Forelimb muscle (tissue), 1 donor: ENCODE results near the gene ALDH3B2. TPM values are rescaled to one million over a fixed set of nuclear protein-coding genes. Genes with fewer than 3 reads are reported as not detected.
"Not testable (repeated sequence)": the region's sequence is repeated elsewhere in the genome, so short reads cannot be mapped to it uniquely, and the experiment has no call there.

ENCODE experiments used
- DNase-seq: peaks from one replicate; pipeline ENCODE4 v3.0.0-alpha.2; 2013; ENCODE audit warnings: low read depth
- polyA plus RNA-seq: library from polyadenylated mRNA; unstranded; fragments of 120-200 nt; gene quantifications from one replicate; pipeline ENCODE4 v1.2.1, GENCODE V29; 2013; ENCODE audit not compliant: insufficient read length

Gene ALDH3B2
- polyA plus RNA-seq, 1 donor: not detected

DNA sequence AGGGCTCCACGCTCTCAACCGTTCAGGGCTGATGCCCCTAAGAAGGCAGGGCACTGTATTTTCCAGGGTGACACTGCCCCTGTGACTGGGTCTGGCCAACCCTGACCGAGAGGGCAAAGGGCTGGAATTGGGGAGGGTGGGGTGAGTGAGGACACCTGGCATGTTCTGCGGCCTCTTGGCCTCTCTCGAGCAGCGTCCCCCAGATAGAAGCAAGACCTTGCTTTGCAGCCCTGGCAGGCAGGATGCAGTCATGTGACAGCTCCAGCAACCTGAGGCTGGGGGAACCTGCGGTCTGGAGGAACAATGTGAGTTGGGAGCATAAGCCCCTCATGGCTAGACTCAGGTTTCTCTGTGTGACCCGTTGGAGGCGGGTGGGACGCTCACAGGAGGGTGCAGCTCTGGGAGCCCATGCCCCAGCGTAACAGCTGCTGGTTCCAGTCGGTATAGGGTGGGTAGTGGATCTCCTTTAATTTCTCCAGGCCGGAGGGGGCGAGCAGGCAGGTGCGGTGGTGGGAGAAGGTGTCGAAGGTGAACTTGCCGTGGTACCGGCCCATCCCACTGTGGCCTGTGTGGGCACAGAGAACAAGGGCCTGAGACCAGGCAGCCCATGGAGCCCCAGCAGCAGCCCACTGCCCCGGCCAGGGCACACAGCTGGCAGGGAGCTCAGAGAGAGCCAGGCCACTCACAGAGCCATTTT is 11.4 kb downstream of the ALDH3B2 start:
- no peak for DNase-seq

DNA sequence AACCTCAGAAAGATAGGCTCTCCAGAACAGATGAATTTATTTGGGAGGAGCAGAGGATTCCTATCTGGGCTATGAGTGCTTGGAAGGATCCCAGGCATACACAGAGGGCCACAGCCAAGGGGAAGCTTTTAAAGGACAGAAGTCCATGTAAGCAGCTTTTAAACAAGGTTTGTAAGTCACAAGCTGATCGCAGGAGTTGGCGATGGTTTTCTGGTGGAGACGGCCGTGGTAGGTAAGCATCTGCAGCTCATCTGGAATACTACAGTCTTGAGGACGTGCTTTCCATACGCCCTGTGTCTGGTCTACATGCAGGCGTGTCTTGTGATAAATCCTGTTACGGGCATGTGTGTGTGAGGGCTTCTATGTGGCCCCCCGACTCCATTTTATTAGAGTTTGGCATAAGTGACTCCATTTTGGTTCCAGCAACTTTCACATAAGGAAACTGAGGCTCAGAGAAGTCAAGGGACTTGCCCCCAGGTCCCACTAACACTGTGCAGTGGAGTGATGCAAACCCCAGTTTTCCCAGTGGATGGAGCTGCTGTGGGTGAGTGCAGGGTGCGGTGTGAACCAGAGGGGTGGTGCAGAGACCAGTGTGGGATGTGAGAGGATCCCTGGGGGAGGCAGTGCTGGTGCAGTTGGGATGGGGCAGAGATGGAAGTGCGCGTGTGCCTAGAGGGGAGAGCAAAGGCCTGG is 12.1 kb downstream of the ALDH3B2 start:
- DNase-seq: no peak

DNA sequence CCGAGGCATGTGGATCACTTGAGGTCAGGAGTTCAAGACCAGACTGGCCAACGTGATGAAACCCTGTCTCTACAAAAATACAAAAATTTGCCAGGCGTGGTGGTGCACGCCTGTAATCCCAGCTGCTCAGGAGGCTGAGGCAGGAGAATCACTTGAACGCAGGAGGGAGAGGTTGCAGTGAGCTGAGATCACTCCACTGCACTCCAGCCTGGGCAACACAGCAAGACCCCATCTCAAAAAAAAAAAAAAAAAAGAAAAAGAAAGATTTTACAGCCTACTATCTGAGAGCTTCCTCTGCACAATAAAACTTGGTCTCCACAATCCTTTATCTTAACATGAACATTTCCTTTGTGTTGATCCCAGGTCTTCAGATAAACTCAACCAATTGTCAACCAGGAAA is 13.7 kb downstream of the ALDH3B2 start:
- DNase-seq: not testable (repeated sequence)

DNA sequence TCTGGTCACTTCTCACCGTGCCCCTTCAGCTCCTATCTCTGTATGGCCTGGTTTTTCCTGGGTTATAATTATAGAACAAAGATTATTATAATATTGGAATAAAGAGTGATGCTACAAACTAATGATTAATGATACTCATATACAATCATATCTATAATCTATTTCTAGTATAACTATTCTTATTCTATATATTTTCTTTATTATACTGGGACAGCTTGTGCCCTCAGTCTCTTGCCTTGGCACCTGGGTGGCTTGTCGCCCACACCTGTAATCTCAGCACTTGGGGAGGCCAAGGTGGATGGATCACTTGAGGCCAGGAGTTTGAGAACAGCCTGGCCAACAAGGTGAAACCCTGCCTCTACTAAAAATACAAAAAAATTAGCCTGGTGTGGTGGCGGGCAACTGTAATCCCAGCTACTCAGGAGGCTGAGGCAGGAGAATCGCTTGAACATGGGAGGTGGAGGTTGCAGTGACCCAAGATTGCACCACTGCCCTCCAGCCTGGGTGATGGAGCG is 14.7 kb downstream of the ALDH3B2 start:
- DNase-seq: not testable (repeated sequence)

DNA sequence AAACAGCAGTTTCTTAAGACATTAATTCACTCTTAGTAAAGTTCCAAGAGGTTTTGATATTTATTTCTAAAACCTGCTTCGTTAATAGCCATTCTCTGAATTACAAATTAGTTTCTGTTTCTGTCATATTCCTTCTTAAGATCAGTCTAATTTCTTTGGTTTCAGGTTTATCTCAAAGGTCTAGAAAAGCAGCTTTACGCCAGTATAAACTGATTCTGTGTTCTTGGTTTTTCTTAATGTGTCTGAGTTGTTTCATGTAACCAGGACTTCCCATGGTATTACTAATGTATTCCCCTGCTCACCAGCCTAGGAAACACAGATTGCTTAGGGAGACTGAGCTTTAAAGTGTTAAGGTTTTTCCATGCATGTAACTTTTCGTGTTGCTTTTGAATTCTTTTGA is 17.1 kb downstream of the ALDH3B2 start:
- DNase-seq: no peak

DNA sequence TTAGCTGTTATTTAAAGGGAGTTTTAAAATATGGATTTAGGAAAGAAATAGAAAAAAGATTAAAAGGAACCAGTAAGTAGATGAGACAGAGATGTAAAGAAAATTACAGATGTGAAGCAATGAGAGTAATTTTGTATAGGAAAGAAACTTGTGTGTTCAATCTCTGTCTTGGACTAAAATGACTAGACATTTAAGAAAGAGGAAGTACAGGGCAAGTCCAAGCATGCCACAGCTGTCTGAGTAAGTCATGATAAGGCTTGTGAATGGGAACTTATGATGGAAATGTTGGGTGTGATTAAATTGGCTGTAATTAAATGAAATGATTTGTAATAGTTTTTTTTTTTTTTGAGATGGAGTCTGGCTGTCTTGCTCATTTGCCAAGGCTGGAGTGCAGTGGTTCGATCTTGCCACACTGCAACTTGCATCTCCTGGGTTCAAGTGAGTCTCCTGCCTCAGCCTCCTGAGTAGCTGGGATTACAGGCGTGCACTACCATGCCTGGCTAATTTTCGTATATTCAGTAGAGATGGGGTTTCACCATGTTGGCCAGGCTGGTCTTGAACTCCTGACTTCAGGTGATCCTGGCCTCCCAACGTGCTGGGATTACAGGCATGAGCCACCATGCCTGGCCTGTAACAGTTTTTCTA is 18.0 kb downstream of the ALDH3B2 start:
- DNase-seq: no peak

DNA sequence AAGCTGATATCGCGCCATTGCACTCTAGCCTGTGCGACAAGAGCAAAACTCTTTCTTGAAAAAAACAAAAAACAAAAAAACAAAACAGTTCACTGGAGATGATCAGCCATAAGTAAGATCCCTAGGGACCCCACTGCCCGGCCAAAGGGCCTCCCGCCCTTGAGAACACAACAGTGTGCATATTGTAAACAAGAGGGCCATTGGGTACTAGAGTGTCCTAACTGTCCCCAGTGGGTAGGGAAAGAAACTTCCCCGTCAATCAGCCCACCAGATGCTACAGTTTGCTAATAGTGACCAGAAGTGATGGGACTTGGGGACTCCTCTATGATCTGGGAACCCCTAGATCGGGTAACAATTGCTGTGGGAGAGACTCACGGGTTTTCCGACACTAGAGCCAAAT is 20.2 kb downstream of the ALDH3B2 start:
- no peak for DNase-seq

DNA sequence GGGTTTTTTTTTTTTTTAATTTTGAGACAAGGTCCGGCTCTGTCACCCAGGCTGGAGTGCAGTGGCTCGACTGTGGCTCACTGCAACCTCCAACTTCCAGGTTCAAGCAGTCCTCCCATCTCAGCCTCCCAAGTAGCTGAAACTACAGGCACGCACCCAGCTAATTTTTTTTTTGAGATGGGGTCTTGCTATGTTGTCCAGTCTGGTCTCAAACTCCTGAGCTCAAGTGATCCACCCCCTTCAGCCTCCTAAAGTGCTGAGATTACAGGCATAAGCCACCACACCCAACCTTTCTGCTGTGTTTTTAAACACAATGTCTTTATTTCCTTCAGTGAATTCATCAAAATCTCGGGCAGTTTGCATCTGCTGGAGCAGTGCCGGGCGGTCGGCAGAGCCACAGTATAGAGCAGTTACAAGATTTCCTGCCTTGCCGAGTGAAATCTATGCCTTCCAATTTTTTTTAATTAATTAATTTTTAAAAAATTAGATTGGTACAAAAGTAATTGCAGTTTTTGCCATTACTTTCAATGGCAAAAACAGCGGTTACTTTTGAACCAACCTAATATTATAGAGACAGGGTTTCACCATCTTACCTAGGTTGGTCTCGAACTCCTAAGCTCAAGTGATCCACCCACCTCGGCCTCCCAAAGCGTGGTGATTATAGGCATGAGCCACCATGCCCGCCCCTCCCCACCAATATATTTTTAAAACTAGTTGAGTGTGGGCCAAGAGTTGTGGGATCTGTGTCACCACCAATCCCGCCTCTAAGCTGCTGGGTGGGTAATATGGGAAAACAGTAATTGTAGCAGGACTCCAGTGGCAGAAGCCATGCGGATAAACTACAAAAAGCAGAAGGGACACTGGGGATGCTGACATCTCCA is 21.2 kb downstream of the ALDH3B2 start:
- DNase-seq: no peak

DNA sequence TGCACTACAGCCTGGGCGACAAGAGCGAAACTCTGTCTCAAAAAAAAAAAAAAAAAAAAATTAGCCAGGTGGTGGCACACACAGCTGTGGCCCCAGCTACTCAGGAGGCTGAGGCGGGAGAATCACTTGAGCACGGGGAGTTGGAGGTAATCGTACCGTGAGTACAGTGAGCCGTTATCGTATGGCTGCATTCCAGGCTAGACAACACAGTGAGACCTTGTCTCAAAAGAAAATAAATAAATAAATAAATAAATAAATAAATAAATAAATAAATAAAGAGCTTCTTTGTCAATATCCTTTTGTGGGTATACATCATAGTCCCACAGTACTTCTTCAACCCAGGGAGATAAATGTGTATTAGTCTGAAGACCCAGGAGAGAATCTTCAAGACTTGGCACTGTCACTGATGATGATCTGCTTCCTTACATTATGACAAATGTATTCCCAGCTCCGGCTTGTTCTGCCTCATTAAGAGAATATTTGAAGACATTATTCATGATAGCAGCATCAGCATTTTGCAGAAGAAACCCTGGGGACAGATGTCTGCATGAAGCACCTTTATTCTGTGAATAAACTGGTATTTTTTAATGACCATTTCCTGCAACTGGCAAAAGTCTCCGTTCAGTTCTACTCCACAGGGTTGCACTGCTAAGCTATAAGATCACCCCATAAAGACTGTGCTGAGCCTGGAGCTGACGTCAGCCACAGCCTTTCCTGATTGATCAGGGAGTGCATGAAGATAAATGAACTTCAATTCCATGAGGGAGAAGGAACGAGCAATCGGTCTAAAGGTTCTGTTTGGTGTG is 22.2 kb downstream of the ALDH3B2 start:
- no peak for DNase-seq

DNA sequence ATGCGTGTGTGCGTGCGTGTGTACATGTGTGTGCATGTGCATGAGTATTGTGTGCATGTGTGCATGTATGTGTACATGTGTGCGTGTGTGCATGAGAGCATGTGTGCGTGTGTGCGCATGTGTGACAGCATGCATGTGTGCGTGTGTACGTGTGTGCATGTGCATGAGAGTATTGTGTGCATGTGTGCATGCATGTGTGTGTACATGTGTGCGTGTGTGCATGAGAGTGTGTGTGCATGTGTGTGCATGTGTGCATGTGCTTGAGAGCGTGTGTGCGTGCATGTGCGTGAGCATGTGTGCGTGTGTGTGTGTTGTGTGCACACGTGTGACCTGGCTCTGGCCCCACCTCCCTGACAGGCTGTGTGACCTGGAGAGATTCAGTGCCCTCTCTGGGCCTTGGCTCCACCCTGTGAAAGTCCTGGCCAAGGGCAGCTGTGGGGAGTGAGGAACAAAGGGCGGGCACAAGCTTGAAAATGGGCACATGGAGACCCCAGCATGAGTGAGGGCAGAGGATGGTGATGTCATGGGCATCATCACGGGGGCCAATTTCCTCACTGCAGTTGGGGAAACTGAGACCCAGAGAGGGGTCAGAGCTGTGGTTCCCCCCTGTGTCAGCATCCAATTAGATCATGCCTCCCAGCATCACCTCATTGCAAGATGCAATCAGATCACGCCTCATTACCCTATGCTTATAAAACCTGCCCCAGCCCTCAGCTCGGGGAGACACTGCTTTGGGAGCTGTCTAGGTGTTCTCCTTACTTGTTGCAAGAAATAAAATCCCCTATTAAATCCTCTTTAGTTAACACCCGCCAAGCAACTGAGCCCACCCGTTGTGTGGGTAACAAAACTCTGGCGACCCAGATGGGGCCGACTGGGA is 24.6 kb downstream of the ALDH3B2 start:
- no peak for DNase-seq

DNA sequence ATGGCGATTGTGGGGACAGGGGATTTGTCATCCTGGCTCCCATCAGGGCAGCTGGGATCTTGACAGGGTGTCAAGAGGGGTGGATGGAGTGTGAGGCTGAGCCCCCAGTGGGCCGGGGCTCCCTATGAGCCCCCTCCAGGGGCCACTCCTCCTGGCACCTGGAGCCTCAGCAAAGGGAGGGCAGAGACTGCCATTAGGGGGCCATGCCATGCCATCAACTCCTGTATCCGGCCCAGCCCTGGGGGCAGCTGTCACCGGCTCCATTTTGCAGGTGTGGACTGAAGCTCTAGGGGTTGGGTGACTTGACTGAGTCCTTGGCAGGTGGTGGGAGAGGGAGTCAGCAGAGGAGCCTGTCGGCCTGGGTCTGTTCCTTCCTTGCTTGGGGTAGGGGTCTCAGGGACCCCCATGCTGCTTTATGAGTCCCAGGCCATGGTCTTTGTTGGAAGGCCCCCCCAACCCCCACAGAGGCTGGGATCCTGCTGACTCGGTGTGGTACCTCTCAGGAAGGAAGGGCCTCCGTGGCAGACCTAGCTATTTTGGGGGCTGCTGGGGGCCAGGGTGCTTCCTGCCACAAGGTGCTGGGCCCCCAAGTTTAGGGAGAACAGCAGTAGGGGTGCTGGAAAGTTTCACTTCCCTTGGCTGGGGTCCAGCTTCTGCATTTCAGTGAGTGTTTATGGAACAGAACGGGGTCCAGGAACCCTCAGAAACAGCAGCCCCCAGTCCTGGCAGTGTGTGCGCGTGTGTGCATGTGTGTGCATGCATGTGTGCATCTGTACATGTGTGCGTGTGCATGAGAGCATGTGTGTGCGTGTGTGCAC is 25.4 kb downstream of the ALDH3B2 start:
- no peak for DNase-seq

DNA sequence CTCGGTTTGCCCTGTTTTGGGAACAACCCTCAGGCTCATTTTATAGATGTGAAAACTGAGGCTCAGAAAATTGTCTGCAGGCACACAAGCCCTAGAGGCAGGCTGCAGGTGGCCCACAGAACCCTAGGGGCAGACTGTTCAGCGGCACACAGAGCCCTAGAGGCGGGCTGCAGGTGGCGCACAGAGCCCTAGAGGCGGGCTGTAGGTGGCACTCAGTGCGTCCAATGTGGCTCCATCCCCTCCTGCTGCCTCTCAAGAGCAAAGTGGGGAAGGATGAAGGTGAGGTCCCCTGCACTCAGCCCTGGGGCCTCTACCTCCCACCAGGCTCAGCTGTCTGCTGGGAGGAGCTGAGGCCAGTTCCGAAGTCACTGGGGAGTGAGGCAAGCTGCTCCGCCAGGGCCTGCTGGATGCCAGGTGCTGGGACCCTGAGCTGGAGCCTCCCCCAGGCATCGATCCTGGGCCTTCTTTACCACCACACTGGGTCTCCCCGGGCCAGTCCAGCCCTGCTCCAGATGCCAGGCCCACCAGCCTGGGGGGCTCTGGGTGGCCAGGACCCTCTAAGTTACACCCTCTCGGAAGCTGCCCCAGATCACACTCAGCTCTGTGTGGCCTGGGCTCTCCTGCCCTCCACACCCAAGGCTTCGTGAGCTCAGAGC is 26.2 kb downstream of the ALDH3B2 start:
- DNase-seq: no peak

DNA sequence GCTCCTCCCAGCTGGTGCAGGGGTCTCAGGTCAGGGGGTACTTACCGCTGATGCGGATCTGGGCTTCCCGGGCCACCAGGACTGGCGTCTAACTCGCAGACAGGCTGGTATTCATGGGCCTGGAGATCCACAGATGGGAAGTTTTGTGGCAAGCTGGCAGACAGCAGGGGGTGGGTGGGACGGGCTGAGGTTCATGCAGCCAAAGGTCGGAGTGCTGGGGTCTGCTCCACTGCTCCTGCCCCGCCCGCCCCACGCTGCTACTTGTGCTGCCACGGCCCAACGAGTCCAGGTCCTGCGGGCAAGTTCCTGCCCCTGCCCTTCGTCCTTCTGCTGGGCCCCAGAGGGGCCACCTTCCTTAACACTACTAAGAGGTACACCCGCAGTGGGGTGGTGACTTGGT is 27.0 kb downstream of the ALDH3B2 start:
- DNase-seq: no peak

DNA sequence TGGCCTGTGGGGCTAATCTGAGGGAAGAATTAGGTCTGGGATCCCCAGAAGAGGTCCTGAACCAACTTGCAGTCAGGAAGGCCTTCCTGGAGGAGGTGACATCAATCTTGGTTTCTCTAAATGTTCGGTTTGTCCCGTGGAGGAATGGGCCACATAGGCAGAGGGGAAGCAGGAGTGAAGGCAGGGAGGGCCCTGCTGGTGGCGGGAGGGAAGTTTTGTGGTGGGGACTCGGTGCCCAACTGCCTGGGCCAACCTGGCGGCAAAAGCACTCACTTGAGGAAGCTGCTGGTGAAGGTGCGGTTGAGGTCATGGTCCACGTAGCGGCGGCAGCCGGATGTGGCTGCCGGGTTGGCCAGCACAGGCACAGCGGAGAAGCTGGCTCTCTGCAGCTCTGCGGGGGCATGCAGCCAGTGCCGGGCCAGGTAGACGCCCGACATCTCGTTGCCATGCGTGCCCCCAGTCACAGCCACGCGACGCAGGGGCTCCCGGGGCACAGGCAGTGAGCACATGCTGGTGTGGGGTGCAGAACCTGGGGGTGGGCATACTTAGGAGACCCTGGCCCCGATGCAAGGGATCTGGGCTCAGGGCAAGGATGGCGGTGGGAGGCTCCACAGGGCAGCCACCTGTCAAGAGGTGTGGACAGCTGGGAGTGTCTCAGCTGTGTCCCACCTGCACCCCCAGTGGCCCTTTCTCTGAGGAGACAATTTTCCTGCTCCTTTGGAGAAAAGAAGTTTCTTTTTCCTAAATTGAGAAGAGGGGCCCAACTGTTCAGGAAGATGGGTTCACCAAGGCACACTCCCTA is 27.7 kb downstream of the ALDH3B2 start:
- no peak for DNase-seq

DNA sequence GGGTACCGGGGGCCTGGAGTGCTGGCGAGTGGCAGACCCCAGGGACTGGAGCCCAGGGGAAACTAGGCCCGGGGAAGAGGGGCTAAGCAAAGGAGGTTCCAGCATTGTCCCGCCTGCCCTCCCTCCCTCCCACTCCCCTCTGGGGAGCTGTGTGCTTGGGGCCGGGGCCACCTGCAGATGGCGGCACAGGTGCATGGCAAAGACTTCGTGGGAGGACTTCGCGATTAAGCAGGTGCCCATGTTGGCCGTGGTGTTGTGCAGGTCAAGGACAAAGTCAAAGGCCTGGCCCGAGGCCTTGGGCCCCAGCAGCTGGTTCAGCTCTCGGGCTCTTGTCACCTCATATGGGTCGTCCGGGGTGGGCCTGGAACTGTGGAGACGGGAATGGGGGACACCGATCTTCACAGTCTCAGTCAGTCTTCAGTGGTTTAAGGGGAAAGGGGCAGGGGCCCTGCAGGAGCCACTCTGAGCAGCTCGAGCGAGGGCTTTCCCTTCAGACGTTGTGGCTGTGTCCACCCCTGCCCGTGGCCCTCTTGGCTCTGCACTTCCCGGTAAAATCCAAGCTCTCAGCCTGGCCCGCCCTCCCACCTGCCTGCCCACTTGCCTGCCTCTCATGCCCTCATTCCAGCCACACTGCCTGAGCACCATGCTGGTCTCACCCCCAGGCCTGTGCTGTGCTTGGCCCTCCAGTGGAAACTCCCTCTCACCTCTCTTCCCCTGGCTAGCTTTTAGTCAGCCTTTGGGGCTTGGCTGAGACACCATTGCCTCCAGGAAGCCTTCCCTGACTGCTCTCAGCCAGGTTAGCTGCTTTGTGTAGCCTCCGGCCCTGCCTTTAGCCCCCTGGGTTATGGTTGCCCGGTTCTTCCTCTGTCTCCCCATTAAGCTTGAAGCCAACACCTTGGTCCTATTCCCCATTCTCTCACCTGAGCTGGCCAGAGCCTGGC is 28.6 kb downstream of the ALDH3B2 start:
- DNase-seq: no peak
